Measurements from ENCODE around the gene ANK2. TPM values are rescaled to one million over a fixed set of nuclear protein-coding genes. Genes with fewer than 3 reads are reported as not detected.

The ANK2 gene
- total RNA-seq, 2 donors from 2014 or later: 1.0 to 5.4 TPM

DNA sequence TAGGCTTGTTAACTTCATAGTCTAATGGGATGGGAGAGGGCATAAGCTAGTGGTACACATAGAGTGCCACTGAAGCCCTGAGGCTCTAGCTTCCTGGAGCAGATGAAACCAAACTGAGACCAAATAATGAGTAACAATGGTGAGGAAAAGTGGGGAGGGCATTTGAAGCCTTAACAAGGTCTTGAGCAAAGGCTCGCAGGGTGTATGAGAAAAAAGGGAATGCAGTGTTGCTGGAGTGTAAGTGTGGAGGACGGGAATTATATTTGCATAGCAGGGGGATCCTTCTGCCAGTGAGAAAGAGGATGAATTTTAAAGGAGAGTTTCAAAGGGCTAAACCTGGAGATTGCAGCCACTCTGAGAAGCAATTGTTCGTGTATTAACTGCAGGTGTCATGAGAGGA lies 263.1 kb downstream of the ANK2 start:
- no peaks in the 10 kb centered on the region for H3K36me3 Mint-ChIP-seq
- H3K27ac Mint-ChIP-seq: no peak overlapping the region
- no peaks in the 10 kb centered on the region for H3K9me3 Mint-ChIP-seq
- no peak for DNase-seq (ENCODE audit: low spot score in 2 of 2)
- ATAC-seq: no peak

DNA sequence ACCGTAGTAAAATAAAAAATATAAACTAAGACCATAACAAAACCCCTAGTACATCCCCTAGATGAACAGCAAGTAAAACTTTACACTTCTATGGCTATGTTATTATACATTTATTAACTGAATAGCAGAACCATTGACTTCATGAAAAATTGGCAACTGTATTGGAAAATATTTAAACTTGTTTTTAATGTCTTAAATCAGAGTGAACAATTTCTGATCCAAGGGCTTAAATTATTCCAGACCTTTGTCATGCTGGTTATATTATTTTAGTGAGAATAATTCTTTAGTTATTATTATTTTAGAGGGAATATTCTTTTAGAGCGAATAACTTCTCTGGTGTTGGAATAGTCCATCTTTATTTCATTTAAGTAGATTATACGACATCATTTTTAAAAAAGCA lies 265.0 kb downstream of the ANK2 start:
- DNase-seq (ENCODE audit: low spot score in 2 of 2) (no peak), ATAC-seq (no peak)
- H3K9me3 Mint-ChIP-seq: no peaks in the 10 kb centered on the region
- H3K36me3 Mint-ChIP-seq: no peaks in the 10 kb centered on the region
- H3K27ac Mint-ChIP-seq: no peak overlapping the region

DNA sequence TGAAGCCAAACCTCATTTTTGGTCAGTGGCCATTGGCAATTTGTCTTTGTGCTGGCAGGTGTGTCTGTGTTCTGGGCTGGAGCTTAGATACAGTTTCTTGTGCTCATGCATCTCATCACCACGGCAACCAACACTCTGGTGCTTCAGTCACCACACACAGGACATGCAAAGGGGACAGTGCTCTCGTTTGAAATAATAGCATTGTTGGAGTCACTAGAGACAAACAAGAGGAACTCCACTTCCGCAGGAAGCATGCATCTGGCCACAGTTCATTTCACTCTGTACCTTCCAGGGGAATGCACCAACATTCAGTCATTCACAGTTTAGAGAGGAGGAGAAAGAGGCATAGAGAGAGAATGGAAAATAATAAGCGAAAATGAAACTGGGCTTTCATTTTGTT lies 267.4 kb downstream of the ANK2 start:
- DNase-seq (ENCODE audit: low spot score in 2 of 2) (no peak), ATAC-seq (peak; percentile 88 to 91)
- H3K9me3 Mint-ChIP-seq: no peaks in the 10 kb centered on the region
- H3K27ac Mint-ChIP-seq: no peak overlapping the region
- H3K36me3 Mint-ChIP-seq: no peaks in the 10 kb centered on the region

DNA sequence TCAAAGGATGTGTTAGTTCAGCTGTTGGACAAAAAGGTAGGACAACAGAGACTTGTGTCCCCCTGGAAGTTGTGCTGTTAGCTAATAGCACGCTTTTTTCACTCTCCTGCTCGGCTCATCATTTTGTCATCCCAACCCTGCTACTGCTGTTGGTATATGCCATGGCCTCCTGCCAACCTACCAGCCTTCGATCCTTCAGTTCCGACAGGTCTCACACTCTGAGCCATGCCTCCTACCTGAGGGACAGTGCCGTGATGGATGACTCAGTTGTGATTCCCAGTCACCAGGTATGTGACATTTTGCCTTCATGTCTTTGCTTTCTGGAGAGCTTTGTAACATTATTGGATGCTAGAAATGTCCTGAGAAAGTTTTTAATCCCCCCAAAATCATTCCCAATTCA lies 268.1 kb downstream of the ANK2 start:
- DNase-seq (ENCODE audit: low spot score in 2 of 2) (no peak), ATAC-seq (no peak)
- Mint-ChIP-seq H3K27ac (no peak overlapping the region), H3K9me3 (no peaks in the 10 kb centered on the region), H3K36me3 (no peaks in the 10 kb centered on the region)

DNA sequence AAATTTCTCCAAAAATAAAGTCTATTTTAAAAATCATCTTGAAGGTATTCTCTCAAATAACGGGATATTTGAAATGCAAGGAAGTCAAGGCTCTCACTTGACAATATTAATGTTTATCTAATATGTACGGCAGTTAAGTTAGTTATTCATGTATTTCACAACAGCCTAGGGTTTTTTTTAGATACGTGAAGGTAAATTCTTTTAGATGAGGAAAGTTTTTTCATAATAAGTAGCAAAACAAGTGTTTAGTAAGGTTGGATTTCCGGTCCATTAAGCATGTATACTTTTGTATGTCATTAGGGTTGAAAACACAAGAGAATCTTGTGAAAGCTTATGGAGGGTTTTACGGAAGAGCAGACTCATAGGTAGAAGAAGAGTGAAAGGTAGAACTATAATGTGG lies 273.3 kb downstream of the ANK2 start:
- DNase-seq (ENCODE audit: low spot score in 2 of 2) (no peak), ATAC-seq (no peak)
- Mint-ChIP-seq H3K9me3 (no peaks in the 10 kb centered on the region), H3K36me3 (no peaks in the 10 kb centered on the region), H3K27ac (no peak overlapping the region)

DNA sequence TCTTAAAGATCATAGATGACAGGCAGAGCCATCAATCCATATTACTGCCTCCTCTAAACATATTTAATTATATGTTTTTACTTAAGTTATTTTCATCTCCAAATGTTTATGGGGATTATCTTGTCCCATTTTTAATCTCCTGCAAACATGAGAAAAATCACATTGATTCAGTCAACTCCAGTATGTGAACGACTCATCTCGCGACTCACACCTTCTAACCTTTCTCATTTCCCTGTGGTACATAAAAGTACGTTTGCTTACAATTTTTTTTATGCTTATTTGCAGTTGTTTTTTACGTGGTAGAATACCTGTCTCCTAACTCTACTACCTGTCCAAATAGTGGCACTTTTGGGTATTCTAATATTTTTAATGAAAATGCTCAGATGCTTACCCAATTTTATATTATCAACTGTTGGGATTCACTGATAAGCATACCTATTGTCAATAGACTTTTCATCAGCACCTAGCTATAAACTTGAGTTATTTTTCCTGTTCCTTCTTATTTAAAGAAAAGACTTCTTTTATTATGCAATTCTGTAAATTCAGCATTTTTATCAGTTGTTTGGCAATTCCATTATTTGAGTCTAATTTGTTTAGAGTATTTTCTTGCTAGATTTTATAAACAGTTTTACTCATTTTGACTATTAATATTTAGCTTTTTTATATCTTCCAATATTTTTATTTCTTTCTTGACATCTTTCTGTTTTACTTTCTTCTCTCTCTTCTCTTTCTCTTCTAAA lies 276.6 kb downstream of the ANK2 start:
- Mint-ChIP-seq H3K36me3 (no peaks in the 10 kb centered on the region), H3K9me3 (no peaks in the 10 kb centered on the region), H3K27ac (no peak overlapping the region)
- peak; percentile 36 to 78 for ATAC-seq
- DNase-seq (ENCODE audit: low spot score in 2 of 2): no peak

DNA sequence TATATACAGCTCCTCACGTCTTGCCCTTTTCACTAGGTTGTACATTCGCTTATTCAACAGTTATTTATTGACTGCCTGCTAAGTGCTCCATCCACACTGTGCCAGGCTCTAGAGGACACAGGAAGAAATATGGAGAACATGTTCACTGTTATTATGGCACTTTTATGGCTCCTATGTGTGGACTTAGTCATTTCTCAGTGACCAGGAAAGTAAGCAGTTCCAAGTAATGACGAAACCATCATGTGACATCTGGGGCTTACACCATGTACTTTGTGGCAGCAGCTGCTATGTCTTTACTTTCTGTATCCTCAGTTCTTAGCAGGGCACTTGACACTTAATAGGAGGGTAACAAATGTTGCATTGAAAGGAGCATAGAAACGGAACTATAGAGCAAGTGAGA lies 278.0 kb downstream of the ANK2 start:
- Mint-ChIP-seq H3K9me3 (no peaks in the 10 kb centered on the region), H3K36me3 (no peaks in the 10 kb centered on the region), H3K27ac (no peak overlapping the region)
- DNase-seq (ENCODE audit: low spot score in 2 of 2) (no peak), ATAC-seq (peak; percentile 29 to 32)

DNA sequence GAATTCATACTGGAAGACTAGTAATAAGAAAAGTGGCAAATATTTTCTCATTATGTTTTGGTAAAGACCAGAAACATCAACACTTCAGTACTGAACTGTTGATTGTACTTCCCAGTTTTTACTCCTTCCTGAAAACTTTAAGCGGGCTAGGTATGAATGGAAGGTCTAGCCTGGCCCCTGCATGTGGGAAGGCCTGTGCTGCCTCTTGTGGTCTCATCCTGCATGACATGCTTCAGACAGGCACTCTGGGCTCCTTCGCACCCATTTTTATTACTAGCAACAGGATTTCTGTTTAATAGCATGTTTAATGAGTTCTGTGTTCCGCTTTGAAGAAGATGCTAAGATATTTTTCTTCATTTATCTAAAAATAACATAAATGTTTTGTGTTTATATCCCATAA lies 279.1 kb downstream of the ANK2 start:
- Mint-ChIP-seq H3K36me3 (no peaks in the 10 kb centered on the region), H3K9me3 (no peaks in the 10 kb centered on the region), H3K27ac (no peak overlapping the region)
- no peak for DNase-seq (ENCODE audit: low spot score in 2 of 2)
- peak in 1 of 2 donors; percentile 40 for ATAC-seq

DNA sequence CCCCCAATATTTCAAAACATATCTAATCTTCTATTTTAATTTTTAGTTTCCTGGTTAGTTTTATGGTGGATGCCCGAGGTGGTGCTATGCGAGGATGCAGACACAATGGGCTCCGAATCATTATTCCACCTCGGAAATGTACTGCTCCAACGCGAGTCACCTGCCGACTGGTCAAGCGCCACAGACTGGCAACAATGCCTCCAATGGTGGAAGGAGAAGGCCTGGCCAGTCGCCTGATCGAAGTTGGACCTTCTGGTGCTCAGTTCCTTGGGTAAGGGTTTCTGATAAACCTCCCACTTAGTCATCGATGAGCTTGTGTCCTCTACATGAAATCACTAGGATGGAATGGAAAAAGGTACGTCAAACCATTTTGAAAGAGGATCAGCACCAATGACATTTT lies 280.7 kb downstream of the ANK2 start:
- DNase-seq (ENCODE audit: low spot score in 2 of 2) (no peak), ATAC-seq (no peak)
- Mint-ChIP-seq H3K36me3 (no peaks in the 10 kb centered on the region), H3K27ac (no peak overlapping the region), H3K9me3 (no peaks in the 10 kb centered on the region)

DNA sequence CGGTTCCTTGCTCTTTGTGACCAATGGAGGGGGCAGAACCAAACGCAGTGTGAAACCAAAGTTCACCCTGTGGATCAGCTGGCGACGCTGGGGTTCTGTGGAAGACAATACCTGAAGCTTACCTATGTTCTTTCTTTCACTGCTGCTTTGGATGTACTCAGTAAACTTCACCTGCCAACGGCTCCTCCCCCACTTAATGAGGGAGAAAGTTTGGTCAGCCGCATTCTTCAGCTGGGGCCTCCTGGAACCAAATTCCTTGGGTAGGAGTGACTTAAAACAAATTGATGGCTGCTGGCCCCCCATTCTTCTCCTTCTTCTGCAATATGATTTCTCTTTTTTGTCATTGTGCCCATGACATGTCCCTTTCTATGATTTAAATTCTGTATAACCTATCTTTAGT lies 282.4 kb downstream of the ANK2 start:
- Mint-ChIP-seq H3K36me3 (no peaks in the 10 kb centered on the region), H3K27ac (no peak overlapping the region), H3K9me3 (no peaks in the 10 kb centered on the region)
- no peak for ATAC-seq
- DNase-seq (ENCODE audit: low spot score in 2 of 2): no peak

DNA sequence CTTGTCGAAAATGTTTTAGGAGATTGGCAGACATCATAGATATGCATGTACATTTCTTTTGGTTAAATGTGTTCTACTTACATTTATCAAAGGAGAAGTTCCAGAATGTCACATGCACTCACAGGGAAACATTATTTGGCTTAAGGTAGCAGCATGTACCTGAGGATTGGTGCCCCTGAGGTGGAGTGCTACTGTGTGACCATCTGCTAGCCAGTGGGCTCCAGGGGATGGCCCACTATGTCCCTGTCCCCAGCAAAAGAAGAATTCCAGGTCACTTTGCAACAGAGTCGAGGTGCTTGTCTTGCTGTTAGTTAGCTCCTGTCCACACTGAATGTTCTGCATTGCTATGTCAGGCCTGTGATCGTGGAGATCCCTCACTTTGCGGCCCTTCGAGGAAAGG lies 283.2 kb downstream of the ANK2 start:
- Mint-ChIP-seq H3K27ac (no peak overlapping the region), H3K9me3 (no peaks in the 10 kb centered on the region), H3K36me3 (no peaks in the 10 kb centered on the region)
- DNase-seq (ENCODE audit: low spot score in 2 of 2) (no peak), ATAC-seq (no peak)

DNA sequence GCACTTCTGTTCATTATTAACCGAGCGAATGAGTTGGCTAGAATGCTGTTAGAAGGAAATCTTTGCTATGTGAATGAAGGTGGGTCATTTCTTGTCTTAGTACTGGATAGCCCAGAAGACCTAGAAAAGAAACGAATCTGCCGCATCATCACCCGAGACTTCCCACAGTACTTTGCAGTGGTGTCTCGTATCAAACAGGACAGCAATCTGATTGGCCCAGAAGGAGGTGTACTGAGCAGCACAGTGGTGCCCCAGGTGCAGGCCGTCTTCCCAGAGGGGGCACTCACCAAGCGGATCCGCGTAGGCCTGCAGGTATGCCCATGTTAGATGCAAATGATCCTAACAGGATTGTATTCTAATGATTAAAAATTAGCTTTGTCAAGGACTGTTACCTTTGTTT lies 286.3 kb downstream of the ANK2 start:
- ATAC-seq (no peak), DNase-seq (ENCODE audit: low spot score in 2 of 2) (no peak)
- Mint-ChIP-seq H3K36me3 (no peaks in the 10 kb centered on the region), H3K9me3 (no peaks in the 10 kb centered on the region), H3K27ac (no peak overlapping the region)

DNA sequence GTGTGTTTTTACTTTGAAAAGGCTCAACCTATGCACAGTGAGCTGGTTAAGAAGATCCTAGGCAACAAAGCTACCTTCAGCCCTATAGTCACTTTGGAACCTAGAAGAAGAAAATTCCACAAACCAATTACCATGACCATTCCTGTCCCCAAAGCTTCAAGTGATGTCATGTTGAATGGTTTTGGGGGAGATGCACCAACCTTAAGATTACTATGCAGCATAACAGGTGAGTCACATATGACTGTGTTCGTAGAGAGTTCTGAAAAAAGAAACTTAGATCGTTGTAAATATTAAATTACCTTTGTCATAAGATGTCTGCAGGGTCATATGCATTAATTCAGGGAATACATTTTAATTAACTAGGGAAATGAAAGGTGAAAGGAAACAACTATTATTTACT lies 287.1 kb downstream of the ANK2 start:
- no peaks in the 10 kb centered on the region for H3K36me3 Mint-ChIP-seq
- DNase-seq (ENCODE audit: low spot score in 2 of 2): no peak
- no peak for ATAC-seq
- no peak overlapping the region for H3K27ac Mint-ChIP-seq
- H3K9me3 Mint-ChIP-seq: no peaks in the 10 kb centered on the region

DNA sequence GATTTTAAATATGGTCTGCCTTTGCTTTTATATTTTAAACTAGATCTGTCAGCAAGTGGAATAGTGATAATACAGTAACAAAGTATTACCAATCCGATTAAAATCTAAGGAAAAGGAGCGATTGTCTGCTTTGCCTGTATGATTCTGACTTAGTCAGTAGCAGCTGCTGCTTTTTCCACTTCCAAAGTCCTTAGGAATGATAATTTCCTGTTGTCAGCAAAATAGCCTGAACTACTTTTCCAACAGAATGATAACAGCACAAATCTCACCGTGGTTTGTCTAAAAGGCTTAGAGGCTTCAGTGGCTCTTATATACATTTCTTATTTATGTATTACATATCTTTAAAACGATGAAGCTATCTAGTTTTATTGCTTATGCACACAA lies 290.0 kb downstream of the ANK2 start:
- ATAC-seq: no peak
- no peaks in the 10 kb centered on the region for H3K9me3 Mint-ChIP-seq
- H3K27ac Mint-ChIP-seq: no peak overlapping the region
- no peak for DNase-seq (ENCODE audit: low spot score in 2 of 2)
- H3K36me3 Mint-ChIP-seq: no peaks in the 10 kb centered on the region

DNA sequence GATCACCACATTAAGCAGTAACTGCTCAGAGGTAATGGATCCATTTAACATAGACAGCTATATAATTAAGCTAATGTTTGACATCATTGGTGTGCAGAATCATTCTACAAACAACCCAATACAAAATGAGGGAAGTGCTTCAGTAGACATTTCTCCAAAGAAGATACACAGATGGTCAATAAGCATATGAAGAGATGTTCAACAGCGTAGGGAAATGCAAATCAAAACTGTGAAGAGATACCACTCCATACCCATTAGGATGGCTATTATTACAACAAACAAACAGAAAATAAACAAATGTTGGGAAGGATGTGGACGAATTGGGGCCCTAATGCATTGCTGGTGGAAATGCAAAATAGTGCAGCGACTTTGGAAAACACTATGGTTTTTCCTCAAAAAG lies 294.6 kb downstream of the ANK2 start:
- no peaks in the 10 kb centered on the region for H3K36me3 Mint-ChIP-seq

DNA sequence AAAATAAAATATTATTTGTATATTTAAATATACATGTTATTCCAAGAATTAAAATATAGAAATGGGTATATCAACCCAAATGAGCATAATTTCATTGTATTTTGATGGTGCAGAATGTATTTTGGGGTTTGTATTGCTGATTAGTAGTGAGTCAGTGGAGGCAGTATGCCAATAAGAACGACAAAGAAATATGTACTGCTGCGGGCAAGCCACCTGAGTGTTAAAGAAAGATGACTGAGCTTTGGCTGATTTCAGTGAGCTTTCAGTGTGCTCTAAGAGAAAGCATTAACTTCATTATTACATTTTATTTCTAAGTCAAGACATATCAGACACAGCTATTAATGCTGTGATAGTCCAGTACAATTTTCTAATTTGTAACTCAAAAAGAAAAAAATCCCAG lies 297.8 kb downstream of the ANK2 start:
- H3K36me3 Mint-ChIP-seq: no peaks in the 10 kb centered on the region
- no peak for DNase-seq (ENCODE audit: low spot score in 2 of 2)
- no peak overlapping the region for H3K27ac Mint-ChIP-seq
- H3K9me3 Mint-ChIP-seq: no peaks in the 10 kb centered on the region
- ATAC-seq: no peak

More for the DNA sequence above, 294.6 kb downstream of the ANK2 start:
- H3K9me3 Mint-ChIP-seq: no peaks in the 10 kb centered on the region
- no peak overlapping the region for H3K27ac Mint-ChIP-seq
- no peak for ATAC-seq
- no peak for DNase-seq (ENCODE audit: low spot score in 2 of 2)

DNA sequence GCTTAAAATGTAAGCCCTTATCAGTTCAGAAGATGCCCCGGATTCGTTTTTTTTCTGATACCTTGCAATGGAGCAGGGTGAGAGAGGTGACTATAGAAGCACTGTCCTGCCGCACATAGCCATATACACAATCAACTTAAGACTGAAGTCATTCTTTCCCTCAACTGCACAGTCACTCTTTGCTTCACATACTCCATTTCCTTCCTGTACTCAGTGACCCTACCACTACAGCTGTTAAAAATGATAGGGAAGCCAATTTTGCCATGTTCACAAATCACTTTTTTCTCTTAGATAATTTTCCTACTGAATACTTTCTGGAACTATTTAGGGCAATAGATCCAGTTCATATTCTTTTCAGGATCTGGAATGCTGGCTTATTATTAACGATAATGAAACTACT lies 300.0 kb downstream of the ANK2 start:
- DNase-seq (ENCODE audit: low spot score in 2 of 2) (no peak), ATAC-seq (peak in 1 of 2 donors; percentile 67)
- peaks cover 17 to 21% of the 10 kb centered on the region in 2 donors for H3K36me3 Mint-ChIP-seq
- H3K27ac Mint-ChIP-seq: no peak overlapping the region
- peaks cover 0 to 19% of the 10 kb centered on the region in 2 donors for H3K9me3 Mint-ChIP-seq

DNA sequence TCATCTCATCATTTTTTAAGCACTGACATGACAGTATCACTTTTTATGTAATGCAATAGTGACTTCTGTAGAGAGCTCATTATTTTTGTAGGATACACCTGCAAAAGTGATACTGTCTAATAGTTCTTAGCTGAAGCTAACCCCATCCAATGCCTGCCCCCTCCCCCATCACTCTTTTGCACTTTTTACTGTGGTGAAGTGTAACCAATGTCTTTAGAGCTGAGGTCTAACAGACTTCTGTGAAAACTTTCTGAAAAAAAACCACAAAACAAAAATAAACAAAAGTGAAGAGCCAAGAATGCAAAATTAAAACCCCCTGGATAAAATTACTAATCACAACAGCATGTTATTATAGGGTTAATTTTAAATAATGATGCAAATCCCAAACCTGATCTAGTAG lies 301.1 kb downstream of the ANK2 start:
- ATAC-seq: no peak
- DNase-seq (ENCODE audit: low spot score in 2 of 2): no peak
- H3K9me3 Mint-ChIP-seq: peaks cover 0 to 27% of the 10 kb centered on the region in 2 donors
- peaks cover 17 to 29% of the 10 kb centered on the region in 2 donors for H3K36me3 Mint-ChIP-seq
- no peak overlapping the region for H3K27ac Mint-ChIP-seq
